SK-N-DZ (cell line): ENCODE data around the gene DMRTB1.

Experiments used
- DNase-seq: peaks from one replicate; pipeline ENCODE4 v3.0.0-alpha.2; 2015; ENCODE audit warnings: low spot score

Gene DMRTB1

DNA sequence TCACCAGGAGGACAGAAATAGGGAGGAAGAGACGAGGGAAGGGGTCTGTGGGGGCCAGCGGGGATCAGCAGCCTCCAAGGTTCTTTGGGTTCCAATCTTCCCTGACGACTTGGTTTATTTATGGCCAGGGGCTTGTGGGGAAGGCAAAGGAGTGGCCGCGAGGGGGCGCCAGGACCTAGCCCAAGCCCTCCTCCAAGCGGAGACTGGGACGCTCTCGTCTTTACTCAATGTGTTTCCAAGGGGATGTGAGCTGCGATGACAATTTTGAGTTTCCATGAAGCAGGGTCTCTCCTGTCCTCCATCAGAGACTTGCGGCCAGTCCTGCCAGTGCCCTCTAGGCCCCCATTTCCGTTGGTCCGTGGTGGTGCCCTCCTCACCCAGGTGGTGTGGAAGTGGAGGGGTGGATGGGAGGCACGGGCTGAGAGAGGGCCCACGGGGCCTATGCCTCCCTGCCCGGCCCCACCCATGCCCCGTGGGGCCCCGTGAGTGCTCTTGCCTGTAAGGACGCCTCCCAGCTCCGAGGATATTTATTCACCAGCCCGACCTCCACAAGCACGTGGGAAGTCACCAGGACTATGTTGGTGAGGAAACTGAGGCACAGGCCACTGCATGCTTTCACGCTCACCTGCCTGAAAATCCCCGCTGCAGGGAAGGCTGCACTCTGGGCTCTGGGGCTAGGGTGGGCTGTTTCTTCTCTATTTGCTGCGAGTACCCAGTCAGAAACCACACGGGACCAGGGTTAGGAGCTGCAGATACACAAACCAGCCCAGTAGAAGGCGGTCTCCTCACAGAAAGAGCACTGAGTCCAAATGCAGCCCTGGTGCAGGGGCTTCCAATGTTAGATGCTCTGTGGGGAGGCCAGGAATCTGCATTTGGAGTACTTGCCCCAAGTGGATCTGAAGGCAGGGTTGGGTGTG is 26.5 kb downstream of the DMRTB1 start:
- DNase-seq, result peak; percentile 65

- no peak for DNase-seq
These were observed 27.3 kb downstream of the DMRTB1 start for GRCh38 chr1:53486395-53487026.

- no peak for DNase-seq
These were observed 31.2 kb downstream of the DMRTB1 start for GRCh38 chr1:53490351-53490750.

DNA sequence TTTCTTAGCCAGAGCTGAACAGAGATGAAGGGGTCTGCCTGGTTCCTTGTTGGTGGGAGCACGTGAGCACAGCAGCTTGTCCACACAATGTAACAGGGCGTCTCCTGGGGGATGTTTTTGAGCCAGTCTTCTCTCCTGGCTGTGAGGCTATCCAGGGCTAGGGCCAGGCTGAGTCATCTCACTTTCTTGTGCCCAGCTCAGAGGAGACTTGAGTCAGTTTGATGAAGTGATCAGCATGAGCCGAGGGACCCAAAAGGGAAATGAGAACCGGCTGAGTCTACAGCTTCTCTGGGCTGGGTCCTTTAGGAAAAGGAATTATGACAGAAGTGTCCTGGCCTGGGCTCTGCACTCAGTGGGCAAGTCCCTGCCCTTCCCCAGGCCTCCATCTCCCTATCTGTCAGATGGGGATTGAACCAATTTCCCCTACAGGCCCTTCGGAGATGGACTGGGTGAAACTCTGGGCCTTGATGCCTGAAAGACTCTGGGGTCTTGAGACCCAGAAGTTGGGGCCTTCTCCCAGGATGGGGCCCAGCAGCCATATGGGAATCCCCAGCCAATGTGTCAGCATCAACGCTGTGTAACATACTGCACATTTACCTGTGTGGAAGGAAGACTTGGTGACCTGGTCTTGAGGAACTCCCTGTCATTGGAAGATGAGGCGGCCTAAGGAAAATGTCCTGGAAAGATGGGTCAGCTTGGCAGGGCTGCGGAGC is 36.6 kb downstream of the DMRTB1 start:
- DNase-seq, result no peak

DNA sequence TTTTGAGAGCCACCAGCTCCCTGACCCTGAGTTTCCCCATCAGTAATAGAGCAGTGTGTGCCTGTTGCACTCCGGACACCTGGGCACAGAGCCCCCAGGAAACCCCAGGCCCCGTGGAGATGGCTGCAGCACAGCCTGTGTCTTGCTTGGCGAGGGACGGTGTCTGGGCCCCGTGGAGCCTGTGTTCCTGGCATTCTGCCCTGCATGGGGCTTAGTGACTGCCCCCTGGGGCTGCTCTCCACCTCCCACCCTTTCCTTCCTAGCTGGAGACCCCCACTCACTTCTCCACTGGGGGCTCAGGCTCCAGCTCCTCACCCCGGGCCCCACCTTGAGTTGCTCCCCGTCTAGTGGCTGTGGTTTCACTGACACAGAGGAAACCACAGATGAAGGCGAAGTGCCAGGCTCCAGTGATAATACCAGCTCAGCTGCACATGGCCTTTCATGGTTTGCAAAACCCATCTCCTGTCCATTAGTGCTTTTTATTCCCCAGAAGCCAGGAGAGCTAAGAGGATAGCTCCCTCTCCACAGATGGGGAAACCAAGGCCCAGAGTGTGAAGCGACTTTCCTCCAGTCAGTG is 39.4 kb downstream of the DMRTB1 start:
- DNase-seq, result no peak

DNA sequence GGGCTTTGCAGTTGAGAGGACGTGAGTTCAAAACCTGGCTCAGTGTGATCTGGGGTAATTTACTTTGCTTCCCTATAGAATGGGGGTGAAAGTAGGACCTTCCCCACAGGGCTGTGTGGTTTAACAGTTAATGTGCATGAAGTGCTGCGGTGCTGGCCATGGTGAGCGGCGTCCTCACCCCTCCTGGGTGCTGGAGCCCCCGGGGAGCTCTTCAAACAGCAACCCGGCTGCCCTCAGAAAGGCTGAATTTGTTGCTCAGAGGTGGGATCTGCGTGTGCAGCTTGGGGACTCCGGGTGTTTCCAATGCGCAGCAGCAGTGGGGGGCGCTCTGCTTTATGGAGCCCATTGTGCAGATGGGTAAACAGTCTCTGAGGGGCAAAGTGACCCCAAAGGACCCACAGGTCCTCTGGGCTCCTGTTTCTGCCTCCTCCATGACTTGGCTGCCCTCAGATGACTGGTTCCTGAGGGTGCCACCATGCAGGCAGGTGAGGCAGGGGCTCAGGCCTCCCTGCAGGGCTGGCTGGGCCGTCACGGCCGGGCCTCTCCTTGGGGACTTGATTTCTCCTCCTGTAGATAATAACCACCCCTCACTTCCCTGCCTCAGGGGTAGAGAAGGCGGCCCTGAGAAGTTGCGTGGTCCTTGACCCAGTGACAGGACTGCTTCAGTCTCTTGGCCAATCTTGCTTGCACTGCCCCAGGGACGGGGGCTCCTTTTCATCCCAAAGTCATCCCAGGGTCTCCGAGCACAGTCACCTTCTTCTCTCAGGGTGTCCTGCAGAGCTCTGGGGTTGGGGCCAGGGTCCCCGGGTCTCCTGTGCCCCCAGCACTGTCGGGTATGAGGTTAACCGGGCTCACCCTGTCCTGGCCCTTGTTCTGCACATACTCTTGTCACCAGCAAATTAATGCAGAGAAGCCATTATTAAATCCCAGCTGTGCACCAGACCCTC is 40.3 kb downstream of the DMRTB1 start:
- no peak for DNase-seq

GRCh38 chr1:53500204-53501064 is 41.2 kb downstream of the DMRTB1 start:
- DNase-seq, result no peak

GRCh38 chr1:53501065-53502005 is 42.1 kb downstream of the DMRTB1 start:
- DNase-seq, result no peak

DNA sequence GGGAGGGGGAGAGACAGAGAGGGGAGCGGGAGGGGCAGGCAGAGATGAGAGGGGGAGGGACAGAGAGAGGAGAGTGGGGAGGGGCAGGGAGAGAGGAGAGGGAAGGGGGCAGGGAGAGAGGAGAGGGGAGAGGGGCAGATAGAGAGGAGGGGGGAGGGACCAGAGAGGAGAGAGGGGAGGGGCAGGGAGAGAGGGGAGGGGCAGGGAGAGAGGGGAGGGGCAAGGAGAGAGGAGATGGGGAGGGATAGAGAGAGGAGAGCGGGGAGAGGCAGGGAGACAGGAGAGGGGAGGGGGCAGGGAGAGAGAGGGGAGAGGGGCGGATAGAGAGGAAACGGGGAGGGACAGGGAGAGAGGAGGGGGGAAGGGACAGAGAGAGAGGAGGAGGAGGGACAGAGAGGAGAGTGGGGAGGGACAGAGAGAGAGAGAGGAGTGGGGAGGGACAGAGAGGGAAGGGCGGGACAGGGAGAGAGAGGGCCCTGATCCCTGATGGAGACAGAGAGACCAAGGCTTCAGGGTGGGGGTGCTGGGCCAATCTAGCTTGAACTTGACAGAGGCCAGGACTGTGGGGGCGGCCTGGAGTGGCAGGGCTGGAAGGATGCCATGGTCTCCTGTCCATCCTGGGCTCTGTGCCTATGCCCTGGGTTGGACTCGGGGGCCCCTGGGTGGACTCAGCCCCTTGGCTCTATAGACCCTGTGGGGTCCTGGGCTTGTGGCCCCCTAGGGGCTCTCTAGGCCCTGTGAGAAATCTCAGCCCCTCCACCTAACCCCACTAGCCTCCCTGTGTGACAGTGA is 43.6 kb downstream of the DMRTB1 start:
- no peak for DNase-seq

GRCh38 chr1:53503433-53504217 is 44.4 kb downstream of the DMRTB1 start:
- no peak for DNase-seq

DNA sequence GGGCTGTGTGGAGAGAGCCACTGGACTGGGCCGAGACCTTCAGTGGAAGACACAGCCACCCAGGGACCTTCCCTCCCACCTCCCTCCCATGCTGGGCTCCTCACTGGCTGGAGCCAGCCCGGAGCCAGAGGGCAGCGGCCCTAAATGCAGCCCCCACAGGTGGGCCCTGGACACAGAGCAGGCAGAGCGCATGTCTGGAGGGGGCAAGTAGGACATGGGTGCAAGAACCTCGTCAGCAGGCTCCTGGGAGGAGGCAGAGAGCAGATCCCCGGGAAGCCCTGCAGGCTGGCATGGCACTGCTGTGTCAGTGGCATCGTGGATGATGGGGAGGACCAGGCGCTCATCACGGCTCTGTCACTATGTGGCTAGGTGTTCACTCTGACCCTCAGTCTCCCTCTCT is 45.7 kb downstream of the DMRTB1 start:
- no peak for DNase-seq

GRCh38 chr1:53505401-53505800 is 46.2 kb downstream of the DMRTB1 start:
- DNase-seq, result no peak

- no peak for DNase-seq
These were observed 46.7 kb downstream of the DMRTB1 start for GRCh38 chr1:53505891-53506290.

- DNase-seq, result no peak
These were observed 47.3 kb downstream of the DMRTB1 start for GRCh38 chr1:53506355-53507050.

- no peak for DNase-seq
These were observed 48.1 kb downstream of the DMRTB1 start for GRCh38 chr1:53507116-53507820.
